SJCRH30 (cell line): ENCODE measurements around the gene RAB40C. TPM values are rescaled to one million over a fixed set of nuclear protein-coding genes. Genes with fewer than 3 reads are reported as not detected.

ENCODE experiments used
- DNase-seq, 2 experiments: peaks; one replicate each; pipeline ENCODE4 v3.0.0-alpha.2; 2015 to 2020
- H3K27ac ChIP-seq: fragments of 250-450 bp; sonication (Bioruptor Pico); 2 replicates; pipeline ENCODE4 v1.5.1; 2020; ENCODE audit warnings: mild to moderate bottlenecking, moderate library complexity
- H3K27me3 ChIP-seq: fragments of 250-450 bp; sonication (Bioruptor Pico); 2 replicates; pipeline ENCODE4 v1.5.1; 2020; ENCODE audit warnings: mild to moderate bottlenecking, moderate library complexity
- H3K36me3 ChIP-seq: fragments of 250-450 bp; sonication (Bioruptor Pico); 2 replicates; pipeline ENCODE4 v1.5.1; 2020; ENCODE audit warnings: mild to moderate bottlenecking, moderate library complexity
- H3K4me1 ChIP-seq: fragments of 250-450 bp; sonication (Bioruptor Pico); 2 replicates; pipeline ENCODE4 v1.5.1; 2020; ENCODE audit warnings: mild to moderate bottlenecking, moderate library complexity
- H3K4me3 ChIP-seq: fragments of 250-450 bp; sonication (Bioruptor Pico); 2 replicates; pipeline ENCODE4 v1.5.1; 2020; ENCODE audit warnings: mild to moderate bottlenecking, moderate library complexity
- H3K9me3 ChIP-seq: fragments of 250-450 bp; sonication (Bioruptor Pico); replicated peaks from 2 replicates; pipeline ENCODE4 v1.5.1; 2020; ENCODE audit warnings: mild to moderate bottlenecking, moderate library complexity
- total RNA-seq: library from RNA; depleted of rRNA; stranded (reverse); fragments of >200 nt; shearing (Covaris generic); gene quantifications from 2 replicates; pipeline ENCODE4 v1.2.3, GENCODE V29; 2014

RAB40C gene
- total RNA-seq, 1 experiment from 2014 or later: 14.4 TPM

- Histone ChIP-seq H3K4me1 (peaks cover 4% of the 10 kb centered on the region; the same call in 1 of the 2 replicates), H3K9me3 (no peaks in the 10 kb centered on the region), H3K4me3 (no peak overlapping the region), H3K36me3 (no peaks in the 10 kb centered on the region), H3K27ac (no peak overlapping the region), H3K27me3 (no peaks in the 10 kb centered on the region)
- DNase-seq: no peak
These were observed 13.1 kb upstream of the RAB40C start for GRCh38 chr16:576823-577201.

GRCh38 chr16:577796-578195 is 12.1 kb upstream of the RAB40C start:
- Histone ChIP-seq H3K27ac (no peak overlapping the region), H3K36me3 (no peaks in the 10 kb centered on the region), H3K4me3 (no peak overlapping the region), H3K4me1 (no peaks in the 10 kb centered on the region; the same call in 1 of the 2 replicates), H3K9me3 (no peaks in the 10 kb centered on the region), H3K27me3 (no peaks in the 10 kb centered on the region)
- no peak for DNase-seq

DNA sequence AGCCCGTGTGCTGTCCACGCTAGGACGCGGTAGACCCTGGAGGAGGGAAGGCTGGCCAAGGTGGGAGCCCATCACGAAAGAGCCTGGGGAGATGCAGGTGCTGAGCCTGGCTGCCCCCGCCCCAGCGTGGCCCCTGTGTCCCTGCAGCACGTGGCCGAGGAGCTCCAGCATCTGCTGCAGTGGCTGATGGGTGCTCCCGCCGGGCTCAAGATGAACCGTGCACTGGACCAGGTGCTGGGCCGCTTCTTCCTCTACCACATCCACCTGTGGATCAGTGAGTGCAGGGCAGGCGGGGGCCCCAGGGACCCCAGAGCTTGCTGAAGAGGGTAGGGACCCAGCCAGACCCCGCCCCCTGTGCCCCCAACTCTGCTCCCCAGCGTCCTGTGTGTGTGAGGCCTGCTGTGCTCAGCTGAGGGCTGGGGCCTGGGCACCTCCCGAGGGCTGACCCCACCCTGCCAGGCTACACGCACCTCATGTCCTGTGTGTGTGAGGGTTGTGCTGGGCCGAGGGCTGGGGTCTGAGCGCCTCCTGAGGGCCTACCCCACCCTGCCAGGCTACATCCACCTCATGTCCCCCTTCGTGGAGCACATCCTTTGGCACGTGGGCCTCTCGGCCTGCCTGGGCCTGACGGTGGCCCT is 11.5 kb upstream of the RAB40C start:
- no peak for DNase-seq
- no peaks in the 10 kb centered on the region; the same call in 1 of the 2 replicates for H3K4me1 ChIP-seq

GRCh38 chr16:578870-579405 is 10.9 kb upstream of the RAB40C start:
- no peak overlapping the region for H3K4me3 ChIP-seq
- H3K27me3 ChIP-seq: no peaks in the 10 kb centered on the region
- no peak for DNase-seq
- no peak overlapping the region for H3K27ac ChIP-seq
- no peaks in the 10 kb centered on the region for H3K36me3 ChIP-seq
- H3K9me3 ChIP-seq: no peaks in the 10 kb centered on the region
- no peaks in the 10 kb centered on the region; the same call in 1 of the 2 replicates for H3K4me1 ChIP-seq

More for the DNA sequence above, 11.5 kb upstream of the RAB40C start:
- Histone ChIP-seq H3K4me3 (no peak overlapping the region), H3K27ac (no peak overlapping the region), H3K27me3 (no peaks in the 10 kb centered on the region), H3K9me3 (no peaks in the 10 kb centered on the region), H3K36me3 (no peaks in the 10 kb centered on the region)

DNA sequence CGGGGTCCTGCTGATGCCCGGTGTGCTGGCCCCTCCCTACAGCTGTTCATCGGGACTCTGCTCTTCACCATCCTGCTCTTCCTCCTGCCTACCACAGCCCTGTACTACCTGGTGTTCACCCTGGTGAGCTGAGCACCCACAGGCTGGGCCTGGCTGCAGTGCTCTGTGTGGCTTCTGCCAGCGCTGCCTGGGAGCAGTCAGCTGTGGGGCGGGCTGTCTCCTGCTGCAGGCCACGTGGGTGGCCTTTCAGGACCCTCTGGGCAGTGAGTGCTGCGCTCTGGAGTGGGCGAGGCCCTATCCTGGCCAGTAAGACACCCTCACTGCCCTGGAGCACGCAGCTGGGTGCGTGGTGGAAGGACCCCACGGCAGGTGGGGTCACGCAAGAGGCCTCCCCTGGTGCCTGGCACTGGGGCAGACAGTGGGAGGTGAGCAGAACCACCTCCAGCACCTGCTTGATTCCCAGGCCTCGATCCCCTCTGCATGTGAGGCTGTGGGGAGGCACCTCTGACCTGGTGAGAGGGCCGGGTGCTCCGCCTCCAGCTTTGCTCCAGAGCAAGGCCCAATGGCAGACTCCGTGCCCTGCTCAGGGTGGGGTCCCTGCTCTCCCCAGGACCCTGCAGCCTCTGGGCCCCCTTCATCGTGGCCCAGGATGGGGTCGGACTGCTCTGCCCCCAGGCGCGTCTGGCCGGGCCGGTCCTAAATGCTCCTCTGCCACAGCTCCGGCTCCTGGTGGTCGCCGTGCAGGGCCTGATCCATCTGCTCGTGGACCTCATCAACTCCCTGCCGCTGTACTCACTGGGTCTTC is 9.5 kb upstream of the RAB40C start:
- H3K27ac ChIP-seq: no peak overlapping the region
- DNase-seq: no peak
- H3K27me3 ChIP-seq: no peaks in the 10 kb centered on the region
- H3K4me3 ChIP-seq: no peak overlapping the region
- no peaks in the 10 kb centered on the region; the same call in 1 of the 2 replicates for H3K4me1 ChIP-seq
- no peaks in the 10 kb centered on the region for H3K36me3 ChIP-seq
- H3K9me3 ChIP-seq: no peaks in the 10 kb centered on the region

DNA sequence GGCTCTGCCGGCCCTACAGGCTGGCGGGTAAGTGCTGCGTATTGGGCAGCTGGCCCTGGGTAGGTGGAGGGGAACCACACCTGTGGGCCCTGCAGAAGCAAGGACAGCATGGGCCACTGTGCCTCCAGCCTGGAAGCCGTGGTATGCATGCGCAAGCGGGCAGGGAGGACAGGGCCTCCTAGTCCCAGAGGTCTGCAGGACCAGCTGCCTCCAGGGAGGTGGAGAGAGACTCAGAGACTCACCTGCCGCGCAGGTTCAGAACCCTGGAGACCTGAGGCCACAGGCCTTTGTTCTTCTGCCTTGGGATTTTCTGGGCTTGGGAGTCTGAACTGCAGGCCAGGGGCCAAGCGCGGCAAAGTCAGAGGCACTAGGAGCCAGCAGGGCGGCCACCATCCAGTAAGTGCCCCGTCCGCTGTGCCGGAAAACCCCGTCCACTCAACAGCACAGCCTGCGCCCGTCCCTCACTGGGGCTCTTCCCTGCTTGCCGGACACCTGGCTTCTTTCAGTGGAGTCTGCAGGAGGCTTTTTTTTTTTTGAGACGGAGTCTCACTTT is 8.8 kb upstream of the RAB40C start:
- no peaks in the 10 kb centered on the region for H3K36me3 ChIP-seq

GRCh38 chr16:582218-582613 is 7.7 kb upstream of the RAB40C start:
- Histone ChIP-seq H3K4me1 (no peaks in the 10 kb centered on the region; the same call in 1 of the 2 replicates), H3K27ac (no peak overlapping the region), H3K36me3 (no peaks in the 10 kb centered on the region), H3K4me3 (no peak overlapping the region), H3K9me3 (no peaks in the 10 kb centered on the region), H3K27me3 (no peaks in the 10 kb centered on the region)
- DNase-seq: no peak

More for the DNA sequence above, 8.8 kb upstream of the RAB40C start:
- no peaks in the 10 kb centered on the region; the same call in 1 of the 2 replicates for H3K4me1 ChIP-seq
- H3K27me3 ChIP-seq: no peaks in the 10 kb centered on the region
- H3K4me3 ChIP-seq: no peak overlapping the region
- no peak for DNase-seq
- no peaks in the 10 kb centered on the region for H3K9me3 ChIP-seq
- no peak overlapping the region for H3K27ac ChIP-seq

GRCh38 chr16:582614-583331 is 7.1 kb upstream of the RAB40C start:
- Histone ChIP-seq H3K4me3 (no peak overlapping the region), H3K36me3 (no peaks in the 10 kb centered on the region), H3K27ac (no peak overlapping the region), H3K9me3 (no peaks in the 10 kb centered on the region), H3K4me1 (no peaks in the 10 kb centered on the region; the same call in 1 of the 2 replicates), H3K27me3 (no peaks in the 10 kb centered on the region)
- no peak for DNase-seq

DNA sequence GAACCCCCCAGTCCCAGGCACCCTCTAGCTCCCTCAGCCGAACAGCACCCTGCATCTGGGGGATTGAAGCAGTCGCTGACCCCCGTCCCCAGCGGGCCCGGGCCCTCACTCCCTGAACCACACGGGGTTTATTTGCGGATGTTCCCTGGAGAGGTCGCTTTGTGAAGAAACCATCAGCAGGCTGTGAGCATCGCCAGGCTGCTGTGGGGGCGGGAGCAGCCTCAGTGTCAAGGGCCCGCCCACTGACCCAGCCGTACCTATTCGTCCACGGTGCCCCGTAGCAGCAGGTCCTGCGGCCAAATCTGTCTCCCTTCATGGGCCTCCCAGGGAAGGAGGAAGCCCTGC is 6.4 kb upstream of the RAB40C start:
- no peak overlapping the region for H3K27ac ChIP-seq
- DNase-seq: peak in 1 of 2 experiments; percentile 4
- H3K4me3 ChIP-seq: no peak overlapping the region
- no peaks in the 10 kb centered on the region; the same call in 1 of the 2 replicates for H3K4me1 ChIP-seq
- no peaks in the 10 kb centered on the region for H3K36me3 ChIP-seq
- H3K9me3 ChIP-seq: no peaks in the 10 kb centered on the region
- H3K27me3 ChIP-seq: no peaks in the 10 kb centered on the region

- Histone ChIP-seq H3K4me3 (no peak overlapping the region), H3K4me1 (no peaks in the 10 kb centered on the region; the same call in 1 of the 2 replicates), H3K9me3 (no peaks in the 10 kb centered on the region), H3K27me3 (no peaks in the 10 kb centered on the region), H3K27ac (no peak overlapping the region), H3K36me3 (no peaks in the 10 kb centered on the region)
- DNase-seq: peak in 1 of 2 experiments; percentile 3
These were observed 5.9 kb upstream of the RAB40C start for GRCh38 chr16:583815-584591.

DNA sequence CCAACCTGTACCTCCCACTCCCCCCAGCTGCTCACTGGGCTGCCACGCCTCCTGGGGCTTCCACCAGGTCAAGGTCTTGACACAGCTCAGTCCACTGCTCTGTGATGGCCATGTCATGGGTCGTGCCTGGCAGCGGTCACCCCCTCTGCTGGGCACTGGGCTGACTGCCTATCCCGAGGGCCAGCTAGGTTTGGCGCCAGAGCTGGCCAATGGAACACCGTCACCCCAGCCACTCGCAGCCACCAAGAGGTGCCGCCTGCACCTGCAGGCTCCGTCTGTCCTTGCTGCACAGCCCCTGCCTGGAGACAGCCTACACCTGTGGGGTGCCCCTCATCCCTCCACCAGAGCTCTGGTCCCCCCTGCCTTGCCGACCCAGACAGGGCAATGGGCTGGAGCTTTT is 4.5 kb upstream of the RAB40C start:
- no peaks in the 10 kb centered on the region for H3K4me1 ChIP-seq
- peak in 1 of 2 experiments; percentile 9 for DNase-seq
- no peaks in the 10 kb centered on the region for H3K27me3 ChIP-seq
- H3K27ac ChIP-seq: no peak overlapping the region
- H3K9me3 ChIP-seq: no peaks in the 10 kb centered on the region
- no peak overlapping the region for H3K4me3 ChIP-seq
- no peaks in the 10 kb centered on the region for H3K36me3 ChIP-seq

GRCh38 chr16:586047-586644 is 3.7 kb upstream of the RAB40C start:
- Histone ChIP-seq H3K27me3 (no peaks in the 10 kb centered on the region), H3K27ac (no peak overlapping the region), H3K4me3 (no peak overlapping the region), H3K36me3 (no peaks in the 10 kb centered on the region), H3K4me1 (no peaks in the 10 kb centered on the region), H3K9me3 (no peaks in the 10 kb centered on the region)
- peak in 1 of 2 experiments; percentile 6 for DNase-seq

DNA sequence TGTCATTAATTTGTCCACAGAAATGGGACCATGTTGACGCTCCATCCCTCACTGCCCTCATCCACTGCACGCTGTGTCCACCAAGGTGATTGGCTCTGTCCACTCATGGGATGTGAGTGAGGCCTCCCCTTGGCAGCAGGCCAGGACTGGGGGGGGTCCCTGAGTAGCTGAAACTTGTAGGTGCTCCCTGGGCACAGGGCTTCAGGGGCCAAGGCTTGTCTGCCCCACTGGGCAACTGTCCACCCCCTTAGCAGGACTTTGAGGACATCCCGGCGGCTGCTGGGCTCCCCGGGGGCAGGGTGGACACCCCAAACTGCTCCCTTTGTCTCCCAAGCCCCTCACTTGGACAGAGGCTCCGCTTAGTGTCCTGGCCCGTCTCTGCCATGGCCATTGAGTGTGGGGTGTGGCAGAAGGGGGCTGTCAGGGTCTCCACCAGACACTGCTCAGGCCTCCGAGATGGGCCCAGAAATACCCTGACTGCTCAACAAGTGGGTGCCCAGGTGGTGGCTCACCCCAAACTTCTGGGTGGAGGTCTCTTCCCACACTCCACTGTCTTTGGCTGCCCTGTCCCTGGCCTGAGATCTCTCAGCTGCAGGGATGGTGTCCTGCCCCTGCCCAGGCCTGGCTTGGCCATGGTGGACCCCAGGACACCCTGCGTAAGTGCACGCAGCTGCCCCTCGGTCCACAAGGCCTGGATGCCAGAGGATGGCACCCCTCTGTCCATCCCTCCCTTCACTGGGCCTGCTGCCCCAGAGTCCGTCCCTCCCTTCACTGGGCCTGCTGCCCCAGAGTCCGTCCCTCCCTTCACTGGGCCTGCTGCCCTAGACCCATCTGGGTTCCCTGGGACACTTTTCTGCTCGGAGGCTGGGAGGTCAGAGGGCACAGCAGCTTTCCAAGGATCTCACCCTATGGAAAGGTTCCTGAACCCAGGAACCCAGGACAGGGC is 2.9 kb upstream of the RAB40C start:
- H3K9me3 ChIP-seq: no peaks in the 10 kb centered on the region
- DNase-seq: peak in 1 of 2 experiments; percentile 22
- H3K4me1 ChIP-seq: no peaks in the 10 kb centered on the region
- H3K27ac ChIP-seq: no peak overlapping the region
- no peak overlapping the region for H3K4me3 ChIP-seq
- H3K36me3 ChIP-seq: no peaks in the 10 kb centered on the region
- H3K27me3 ChIP-seq: no peaks in the 10 kb centered on the region
